OCI-LY1 (cell line): ENCODE results near the gene CPVL.

Source experiments
- H2AFZ ChIP-seq: fragments of 200-600 bp; sonication (generic), shearing (Covaris generic); 2 replicates; pipeline ENCODE4 v1.6.0; 2014; ENCODE audit warnings: antibody characterized with exemption, mild to moderate bottlenecking, low read length
- H3F3A ChIP-seq: fragments of 200-600 bp; sonication (generic), shearing (Covaris generic); 2 replicates; pipeline ENCODE4 v1.6.0; 2014; ENCODE audit warnings: mild to moderate bottlenecking, antibody characterized with exemption, low read length, moderate library complexity; ENCODE audit not compliant: insufficient read depth
- H3K27ac ChIP-seq: fragments of 200-600 bp; sonication (generic); 2 replicates; pipeline ENCODE4 v1.5.1; 2014; ENCODE audit warnings: low read length, mixed run types, mild to moderate bottlenecking, low read depth; ENCODE audit not compliant: poor library complexity, severe bottlenecking
- H3K27me3 ChIP-seq: fragments of 200-600 bp; sonication (generic); 2 replicates; pipeline ENCODE4 v1.6.0; 2014; ENCODE audit warnings: antibody characterized with exemption, mild to moderate bottlenecking, low read length, moderate library complexity; ENCODE audit not compliant: insufficient read depth
- H3K36me3 ChIP-seq: fragments of 200-600 bp; sonication (generic); 2 replicates; pipeline ENCODE4 v1.6.1; 2014; ENCODE audit warnings: mild to moderate bottlenecking, antibody characterized with exemption, low read length, moderate library complexity, mixed read lengths; ENCODE audit not compliant: insufficient read depth
- H3K4me1 ChIP-seq: fragments of 200-600 bp; sonication (generic); 2 replicates; pipeline ENCODE4 v1.5.1; 2014; ENCODE audit warnings: mild to moderate bottlenecking, low read length, moderate library complexity; ENCODE audit not compliant: insufficient read depth, severe bottlenecking
- H3K4me2 ChIP-seq: fragments of 200-600 bp; sonication (generic), shearing (Covaris generic); 2 replicates; pipeline ENCODE4 v1.6.1; 2014; ENCODE audit warnings: low read length
- H3K4me3 ChIP-seq: fragments of 200-600 bp; sonication (generic); 2 replicates; pipeline ENCODE4 v1.5.1; 2014; ENCODE audit warnings: low read length, low read depth, mild to moderate bottlenecking, mixed read lengths; ENCODE audit not compliant: poor library complexity, severe bottlenecking
- H3K79me2 ChIP-seq: fragments of 200-600 bp; shearing (Covaris generic); 2 replicates; pipeline ENCODE4 v1.6.1; 2016; ENCODE audit warnings: mixed run types, low read length, mixed read lengths; ENCODE audit not compliant: insufficient read depth
- H3K9ac ChIP-seq: fragments of 200-600 bp; sonication (generic), shearing (Covaris generic); 2 replicates; pipeline ENCODE4 v1.6.1; 2014; ENCODE audit warnings: mild to moderate bottlenecking, low read length, mixed read lengths
- H3K9me2 ChIP-seq: fragments of 200-600 bp; sonication (generic), shearing (Covaris generic); 2 replicates; pipeline ENCODE4 v1.6.1; 2014; ENCODE audit warnings: low read depth, mild to moderate bottlenecking, low read length, mixed read lengths
- H3K9me3 ChIP-seq: fragments of 200-600 bp; shearing (Covaris generic); 2 replicates; pipeline ENCODE4 v1.6.1; 2014; ENCODE audit warnings: low read length, mixed read lengths
- H4K20me1 ChIP-seq: fragments of 200-600 bp; sonication (generic), shearing (Covaris generic); 2 replicates; pipeline ENCODE4 v1.6.0; 2016; ENCODE audit warnings: mild to moderate bottlenecking, low read length; ENCODE audit not compliant: insufficient read depth
- CTCF ChIP-seq: fragments of 200-600 bp; sonication (generic), shearing (Covaris generic); IDR thresholded peaks from 2 replicates; pipeline ENCODE4 v1.5.1; 2017; ENCODE audit warnings: mild to moderate bottlenecking, antibody characterized with exemption, low read length, moderate library complexity, mixed read lengths
- EZH2 ChIP-seq: fragments of 200-600 bp; sonication (generic), shearing (Covaris generic); IDR thresholded peaks from 2 replicates; pipeline ENCODE4 v1.8.0; 2017; ENCODE audit warnings: borderline replicate concordance, mixed run types, mild to moderate bottlenecking, antibody characterized with exemption, low read length, moderate library complexity, mixed read lengths

CPVL gene

GRCh38 chr7:29045258-29046086 is 100.9 kb downstream of the CPVL start:
- Histone ChIP-seq H3K79me2 (no peaks in the 10 kb centered on the region), H3K27me3 (no peaks in the 10 kb centered on the region), H3K4me2 (no peak overlapping the region), H3K36me3 (no peaks in the 10 kb centered on the region), H3K9me3 (no peaks in the 10 kb centered on the region), H4K20me1 (no peaks in the 10 kb centered on the region), H3K4me1 (no peaks in the 10 kb centered on the region), H3K9ac (no peak overlapping the region), H3K27ac (no peak overlapping the region), H2AFZ (no peak overlapping the region), H3K9me2 (no peaks in the 10 kb centered on the region), H3K4me3 (no peak overlapping the region), H3F3A (no peaks in the 10 kb centered on the region)
- TF ChIP-seq CTCF, result no peak

GRCh38 chr7:29044554-29044953 is 101.8 kb downstream of the CPVL start:
- H3K27me3 ChIP-seq, result no peaks in the 10 kb centered on the region
- no peaks in the 10 kb centered on the region for H3K79me2 ChIP-seq
- H3K9me2 ChIP-seq, result no peaks in the 10 kb centered on the region
- no peaks in the 10 kb centered on the region for H3K36me3 ChIP-seq
- H3K4me1 ChIP-seq, result no peaks in the 10 kb centered on the region
- no peaks in the 10 kb centered on the region for H3K9me3 ChIP-seq
- H3K4me2 ChIP-seq, result no peak overlapping the region
- no peak overlapping the region for H2AFZ ChIP-seq
- TF ChIP-seq EZH2, result no peak
- no peak for TF ChIP-seq CTCF
- H3K9ac ChIP-seq, result no peak overlapping the region
- no peak overlapping the region for H3K4me3 ChIP-seq
- H3F3A ChIP-seq, result no peaks in the 10 kb centered on the region
- H3K27ac ChIP-seq, result no peak overlapping the region
- no peaks in the 10 kb centered on the region for H4K20me1 ChIP-seq

- H3K4me1 ChIP-seq, result no peaks in the 10 kb centered on the region
- TF ChIP-seq CTCF (no peak), EZH2 (no peak)
- H2AFZ ChIP-seq, result no peak overlapping the region
- H3K4me3 ChIP-seq, result no peak overlapping the region
- no peak overlapping the region for H3K4me2 ChIP-seq
- no peaks in the 10 kb centered on the region for H4K20me1 ChIP-seq
- H3K36me3 ChIP-seq, result no peaks in the 10 kb centered on the region
- H3K9me2 ChIP-seq, result no peaks in the 10 kb centered on the region
- no peaks in the 10 kb centered on the region for H3K9me3 ChIP-seq
- H3K9ac ChIP-seq, result no peak overlapping the region
- H3F3A ChIP-seq, result no peaks in the 10 kb centered on the region
- H3K79me2 ChIP-seq, result no peaks in the 10 kb centered on the region
- H3K27me3 ChIP-seq, result no peaks in the 10 kb centered on the region
- H3K27ac ChIP-seq, result no peak overlapping the region
Measured at GRCh38 chr7:29043576-29043975, 102.8 kb downstream of the CPVL start.
